ENCODE data around the gene GMIP.
"Not testable (repeated sequence)": the region's sequence is repeated elsewhere in the genome, so short reads cannot be mapped to it uniquely, and the experiment has no call there.

GMIP gene

DNA sequence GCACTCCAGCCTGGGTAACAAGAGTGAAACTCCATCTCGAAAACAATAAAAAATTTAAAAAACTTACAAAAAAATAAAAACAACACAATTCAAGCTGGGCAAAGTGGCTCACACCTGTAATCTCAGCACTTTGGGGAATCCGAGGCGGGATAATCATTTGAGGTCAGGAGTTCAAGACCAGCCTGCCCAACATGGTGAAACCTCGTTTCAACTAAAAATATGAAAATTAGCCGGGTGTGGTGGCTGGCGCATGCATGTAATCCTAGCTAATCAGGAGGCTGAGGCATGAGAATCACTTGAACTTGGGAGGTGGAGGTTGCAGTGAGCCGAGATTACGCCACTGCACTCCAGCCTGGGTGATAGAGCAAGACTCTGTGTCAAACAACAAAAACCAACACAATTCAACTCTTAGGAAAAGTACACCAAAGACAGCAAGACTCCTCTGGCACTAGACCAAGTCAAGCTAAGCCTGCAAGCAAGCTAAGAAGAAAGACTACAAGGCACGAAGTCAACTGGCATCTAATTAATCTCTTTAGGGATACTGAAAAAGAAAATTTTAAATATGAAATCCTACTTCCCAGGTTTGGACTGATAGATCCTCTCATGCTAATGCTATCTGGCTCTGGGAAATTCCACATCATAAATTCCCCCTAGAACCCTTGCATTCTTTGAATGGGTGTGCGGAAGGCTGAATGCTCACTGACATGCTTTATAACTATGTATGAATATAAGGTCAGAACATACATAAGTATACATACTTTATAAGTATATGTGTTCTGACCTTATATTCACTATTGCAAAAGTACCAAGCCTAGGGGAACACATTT lies 32.9 kb downstream of the GMIP start:
- DNase-seq (ENCODE audit: low read depth in 2 of 2) = no peak

DNA sequence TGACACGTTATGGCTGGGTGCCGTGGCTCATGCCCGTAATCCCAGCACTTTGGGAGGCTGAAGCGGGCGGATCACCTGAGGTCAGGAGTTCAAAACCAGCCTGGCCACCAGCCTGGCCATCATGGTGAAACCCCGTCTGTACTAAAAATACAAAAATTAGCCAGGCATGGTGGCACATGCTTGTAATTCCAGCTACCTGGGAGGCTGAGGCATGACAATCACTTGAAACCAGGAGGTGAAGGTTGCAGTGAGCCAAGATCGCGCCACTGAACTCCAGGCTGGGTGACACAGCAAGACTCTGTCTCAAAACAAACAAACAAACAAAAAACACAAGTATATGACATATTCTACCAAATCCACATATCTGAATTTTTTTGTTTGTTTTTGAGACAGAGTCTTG lies 36.8 kb downstream of the GMIP start:
- DNase-seq (ENCODE audit: low read depth in 2 of 2) = not testable (repeated sequence)

DNA sequence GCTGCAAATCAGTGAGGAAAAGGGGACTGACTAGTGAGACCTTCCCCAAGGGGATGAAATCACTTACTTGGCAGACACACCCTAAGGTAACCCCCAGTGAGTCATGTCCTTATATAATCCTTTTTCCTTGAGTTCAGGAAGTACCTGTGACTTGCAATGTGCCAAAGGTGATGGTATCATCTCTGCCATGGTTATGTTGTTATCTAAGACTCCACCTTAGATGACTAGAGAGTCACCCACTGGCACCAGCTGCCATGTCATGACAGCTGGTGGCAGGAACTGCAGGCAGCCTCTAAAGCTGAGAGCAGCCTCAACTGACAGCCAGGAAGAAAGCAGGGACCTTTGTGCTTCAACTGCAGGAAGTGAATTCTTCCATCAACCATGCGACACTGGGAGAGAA lies 37.4 kb downstream of the GMIP start:
- no peak for DNase-seq (ENCODE audit: low read depth in 2 of 2)

DNA sequence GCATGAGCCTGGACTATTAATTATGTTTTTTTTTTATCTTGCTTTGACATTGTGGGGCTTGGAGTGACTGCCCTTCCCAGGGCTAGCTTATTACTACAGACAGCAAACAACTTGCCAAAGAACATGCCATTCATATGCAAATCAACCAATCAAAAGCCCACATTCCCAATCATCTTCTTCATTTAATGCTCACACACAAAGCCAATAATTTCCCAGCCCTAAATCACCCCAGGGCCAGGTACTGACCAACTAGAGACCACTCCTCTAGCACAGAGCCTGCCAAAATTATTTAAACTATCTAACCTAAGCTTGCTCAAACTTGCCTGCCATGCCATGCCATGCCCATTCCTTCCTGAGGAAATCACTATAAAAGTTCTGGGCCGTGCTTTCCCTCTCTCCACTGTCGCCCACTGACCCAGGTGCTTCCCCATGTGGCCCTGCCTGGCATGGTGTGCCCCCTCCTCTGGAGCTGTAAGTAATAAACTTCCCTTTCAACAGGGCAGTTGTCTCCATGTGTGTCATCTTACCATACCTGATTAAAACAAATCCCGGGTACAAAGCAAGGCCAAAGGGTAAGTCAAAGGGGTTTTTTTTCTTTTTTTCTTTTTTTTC lies 40.6 kb downstream of the GMIP start:
- no peak for DNase-seq (ENCODE audit: low read depth in 2 of 2)

DNA sequence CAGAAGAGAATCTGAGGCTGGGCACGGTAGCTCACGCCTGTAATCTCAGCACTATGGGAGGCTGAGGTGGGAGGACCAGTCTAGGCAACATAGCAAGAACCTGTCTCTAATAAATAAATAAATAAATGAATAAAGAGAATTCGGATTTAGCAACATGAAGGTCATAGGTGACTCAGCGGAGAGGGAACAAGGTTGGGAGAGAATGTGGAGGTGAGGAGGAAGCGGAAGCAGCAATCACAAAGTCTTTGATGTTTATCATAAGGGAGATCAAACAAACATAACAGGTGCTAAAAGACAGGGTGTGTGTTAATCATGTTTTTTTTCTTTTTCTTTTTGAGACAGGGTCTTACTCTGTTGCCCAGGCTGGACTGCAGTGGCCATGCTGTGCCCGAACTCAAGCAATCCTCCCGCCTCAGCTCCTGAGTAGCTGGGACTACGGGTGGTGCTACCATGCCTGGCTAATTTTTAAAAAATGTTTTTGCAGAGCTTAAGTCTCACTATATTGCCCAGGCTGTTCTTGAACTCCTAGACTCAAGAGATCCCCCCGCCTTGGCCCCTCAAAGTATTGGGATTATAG lies 41.2 kb downstream of the GMIP start:
- DNase-seq (ENCODE audit: low read depth in 2 of 2) = no peak

DNA sequence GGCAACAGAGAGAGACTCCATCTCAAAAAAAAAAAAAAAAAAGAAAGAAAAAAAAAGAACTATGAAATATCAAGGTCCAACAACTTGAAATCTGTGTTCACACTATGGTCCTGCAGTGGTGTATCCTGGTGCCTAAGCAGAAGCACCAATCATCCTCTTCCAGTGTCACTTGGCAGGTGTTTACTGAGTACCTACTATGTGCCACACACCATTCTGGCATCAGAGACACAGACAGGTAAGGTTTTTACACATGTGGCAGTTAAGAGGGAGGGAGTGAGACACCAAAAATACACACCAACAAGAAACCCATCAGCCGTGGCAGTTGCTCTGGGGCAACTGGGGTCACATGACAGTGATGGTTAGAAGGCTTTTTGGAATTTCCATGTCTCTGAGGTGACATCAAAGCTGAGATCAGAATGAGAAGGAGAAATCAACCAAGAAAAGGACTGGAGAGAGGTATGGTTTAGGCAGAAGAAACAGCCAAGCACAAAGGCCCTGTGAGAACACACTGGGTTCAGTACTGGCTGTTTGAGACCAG lies 42.6 kb downstream of the GMIP start:
- DNase-seq (ENCODE audit: low read depth in 2 of 2) = no peak

DNA sequence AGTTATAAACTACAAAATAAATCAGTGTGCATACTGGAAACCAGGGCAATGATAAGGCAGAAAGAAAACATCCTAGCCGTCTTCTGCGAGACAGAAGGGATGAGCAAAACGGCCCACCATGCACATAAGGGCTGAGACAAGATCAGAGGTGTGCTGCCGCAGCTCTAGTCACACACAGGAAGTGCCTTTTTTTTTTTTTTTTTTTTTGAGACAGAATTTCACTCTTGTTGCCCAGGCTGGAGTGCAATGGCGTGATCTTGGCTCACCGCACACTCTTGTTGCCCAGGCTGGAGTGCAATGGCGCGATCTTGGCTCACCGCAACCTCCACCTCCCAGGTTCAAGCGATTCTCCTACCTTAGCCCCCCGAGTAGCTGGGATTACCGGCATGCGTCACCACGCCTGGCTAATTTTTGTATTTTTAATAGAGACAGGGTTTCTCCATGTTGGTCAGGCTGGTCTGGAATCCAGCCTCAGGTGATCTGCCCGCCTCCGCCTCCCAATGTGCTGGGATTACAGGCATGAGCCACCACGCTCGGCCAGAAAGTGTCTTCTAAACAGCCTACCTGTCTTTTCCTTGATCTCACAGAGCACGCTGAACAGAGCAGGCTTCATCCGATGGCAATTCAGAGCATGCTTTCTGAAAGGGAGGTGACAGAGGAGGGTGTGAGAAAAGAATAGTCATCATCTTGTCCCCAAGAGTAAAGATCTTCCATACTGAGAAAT lies 44.6 kb downstream of the GMIP start:
- DNase-seq (ENCODE audit: low read depth in 2 of 2) = not testable (repeated sequence)

DNA sequence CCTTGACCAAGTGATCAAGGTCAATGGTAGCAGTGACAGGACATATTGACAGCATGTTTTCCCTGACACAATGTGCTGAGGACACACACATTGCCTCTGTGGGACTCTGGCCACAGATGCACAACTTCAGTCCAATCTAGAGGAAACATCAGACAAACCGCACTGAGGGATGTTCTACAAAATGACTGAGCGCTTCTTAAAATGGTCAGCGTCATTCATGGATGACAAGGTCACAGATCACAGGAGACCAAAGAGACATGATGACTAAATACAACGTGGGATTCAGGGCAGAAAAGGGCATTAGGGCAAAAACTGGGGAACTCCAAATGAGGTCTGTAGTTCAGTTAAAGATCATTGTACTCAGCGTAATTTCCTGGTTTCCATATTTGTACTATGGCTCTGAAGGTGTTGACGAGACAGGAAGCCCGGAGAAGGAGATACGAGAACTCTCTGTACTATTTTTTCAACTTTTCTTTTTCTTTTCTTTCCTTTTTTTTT lies 45.6 kb downstream of the GMIP start:
- no peak for DNase-seq (ENCODE audit: low read depth in 2 of 2)

DNA sequence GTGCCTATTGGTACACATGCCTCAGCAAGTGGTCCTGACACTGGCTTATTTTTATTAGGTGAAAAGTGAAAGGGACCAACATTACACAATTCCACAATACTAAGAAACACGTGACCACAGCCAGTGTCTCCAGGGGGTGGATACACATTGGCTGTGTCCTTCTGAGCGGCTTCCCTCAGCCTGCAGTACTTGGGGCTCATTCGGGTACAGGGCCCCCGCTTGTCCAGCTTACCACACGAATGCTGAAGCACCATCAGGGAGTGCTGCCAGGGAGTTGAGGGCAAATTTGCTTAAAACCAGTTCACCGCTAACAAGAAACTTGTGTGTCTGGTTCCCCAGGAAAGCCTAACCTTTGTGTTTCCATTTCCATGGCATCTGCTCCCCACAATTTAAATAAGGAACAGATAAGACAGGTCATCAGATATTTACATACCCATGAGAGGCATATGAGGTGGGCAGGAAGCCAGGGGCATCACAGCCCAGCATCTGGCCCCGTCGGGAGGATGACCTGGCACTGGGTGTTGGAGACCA lies 48.2 kb downstream of the GMIP start:
- no peak for DNase-seq (ENCODE audit: low read depth in 2 of 2)

DNA sequence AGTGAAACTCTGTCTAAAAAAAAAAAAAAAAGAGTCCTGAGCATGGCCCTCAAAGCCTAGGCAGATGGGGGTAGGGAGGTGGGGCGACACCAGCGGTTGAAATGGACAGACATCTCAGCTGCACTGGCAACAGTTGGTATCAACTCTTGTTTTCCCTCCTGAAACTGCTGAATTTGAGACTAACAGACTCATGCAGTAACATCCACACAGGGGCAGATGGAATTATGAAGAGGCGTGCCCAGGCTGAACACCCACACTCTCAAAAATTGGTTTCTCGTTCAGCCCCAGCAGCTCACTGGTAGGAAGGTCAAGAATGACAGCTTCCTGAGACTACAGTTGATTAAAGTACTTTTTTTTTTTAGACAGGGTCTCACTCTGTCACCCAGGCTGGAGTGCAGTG lies 49.1 kb downstream of the GMIP start:
- DNase-seq (ENCODE audit: low read depth in 2 of 2) = no peak

DNA sequence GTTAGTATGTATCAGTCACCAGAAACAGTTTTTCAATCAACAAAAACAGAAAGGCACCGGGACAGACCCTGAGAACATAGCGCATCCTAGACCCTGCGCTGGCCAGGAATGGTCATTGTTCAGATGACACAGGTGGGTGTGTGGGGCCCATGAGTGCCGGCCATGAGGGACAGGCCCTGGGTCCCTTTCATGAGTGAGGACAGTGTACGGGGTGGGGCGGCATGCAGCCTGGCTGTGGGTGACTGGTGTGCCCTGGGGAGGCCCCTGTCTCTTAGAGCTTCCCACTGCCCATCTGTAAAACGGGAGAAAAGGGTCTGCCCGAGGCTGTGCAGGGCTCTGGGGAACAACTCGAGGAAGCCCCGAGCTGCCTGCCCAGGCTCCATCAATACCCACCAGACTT lies 50.8 kb downstream of the GMIP start:
- no peak for DNase-seq (ENCODE audit: low read depth in 2 of 2)

DNA sequence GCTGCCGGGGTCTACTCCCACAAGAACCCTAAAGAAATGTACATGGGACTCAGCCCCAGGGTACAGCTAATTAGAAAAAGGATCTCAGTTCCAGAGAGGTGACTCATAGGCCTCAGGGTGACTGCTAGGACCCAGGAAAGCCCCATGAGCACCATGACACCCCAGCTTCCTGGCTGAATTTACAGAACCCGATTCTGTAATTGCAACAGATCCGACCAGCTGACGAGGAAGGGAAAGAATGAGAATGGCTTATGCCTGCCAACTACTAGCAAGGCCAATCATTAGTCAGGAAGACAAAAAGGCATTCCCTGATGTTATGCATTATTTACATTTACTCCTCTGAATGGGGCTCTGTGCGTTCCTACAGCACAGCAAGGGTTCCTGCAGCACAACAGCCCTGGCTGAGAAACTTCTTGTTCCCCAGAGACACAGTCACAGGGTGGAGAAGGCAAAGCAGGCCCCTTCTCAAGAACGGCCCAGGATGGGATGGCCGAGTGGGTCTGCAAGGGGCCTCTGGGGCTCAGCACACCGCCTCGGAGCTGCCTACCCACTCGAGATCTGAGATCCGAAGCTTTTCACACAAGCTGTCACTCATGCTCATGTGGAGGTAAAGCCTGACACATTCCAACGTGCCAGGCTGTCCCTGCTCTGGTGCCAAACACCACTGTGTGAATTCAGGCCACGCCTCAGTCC lies 52.2 kb downstream of the GMIP start:
- peak in 1 of 2 donors; percentile 25 for DNase-seq (ENCODE audit: low read depth in 2 of 2)

DNA sequence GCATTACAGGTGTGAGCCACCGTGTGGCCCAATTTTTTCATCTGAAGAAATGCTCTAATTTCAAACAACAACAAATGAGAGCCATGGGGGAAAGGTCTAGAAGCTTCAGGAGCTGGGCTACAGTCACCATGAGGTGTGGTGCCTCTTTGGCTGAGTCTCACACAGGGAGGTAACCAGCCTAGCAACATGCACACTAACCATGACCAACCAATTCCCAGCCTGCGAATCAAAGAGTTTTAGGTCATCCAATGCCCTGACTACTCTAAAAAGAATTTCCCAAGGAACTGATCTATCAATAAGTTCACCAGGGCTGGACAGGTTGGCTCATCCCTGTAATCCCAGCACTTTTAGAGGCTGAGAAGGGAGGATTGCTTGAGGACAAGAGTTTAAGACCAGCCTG lies 54.9 kb downstream of the GMIP start:
- DNase-seq (ENCODE audit: low read depth in 2 of 2) = no peak

DNA sequence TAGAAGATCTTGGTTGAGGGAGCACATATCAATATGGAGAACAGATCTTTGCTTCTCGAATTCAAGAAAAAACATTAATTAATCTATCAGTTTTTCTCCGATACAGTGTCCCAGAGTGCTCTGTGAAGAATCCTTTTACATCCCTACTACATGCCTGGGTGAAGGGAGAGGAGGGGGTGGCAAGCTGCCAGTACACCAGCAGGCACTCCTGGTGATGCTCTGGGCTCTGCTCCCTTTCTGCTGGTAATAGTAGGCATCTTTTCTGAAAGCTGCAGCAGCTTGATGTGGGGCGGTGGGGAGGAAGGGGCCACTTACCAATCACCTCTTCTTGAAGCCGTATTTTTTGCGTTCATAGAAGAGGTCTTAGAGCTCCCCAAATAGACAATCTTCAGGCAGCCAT lies 55.7 kb downstream of the GMIP start:
- no peak for DNase-seq (ENCODE audit: low read depth in 2 of 2)

DNA sequence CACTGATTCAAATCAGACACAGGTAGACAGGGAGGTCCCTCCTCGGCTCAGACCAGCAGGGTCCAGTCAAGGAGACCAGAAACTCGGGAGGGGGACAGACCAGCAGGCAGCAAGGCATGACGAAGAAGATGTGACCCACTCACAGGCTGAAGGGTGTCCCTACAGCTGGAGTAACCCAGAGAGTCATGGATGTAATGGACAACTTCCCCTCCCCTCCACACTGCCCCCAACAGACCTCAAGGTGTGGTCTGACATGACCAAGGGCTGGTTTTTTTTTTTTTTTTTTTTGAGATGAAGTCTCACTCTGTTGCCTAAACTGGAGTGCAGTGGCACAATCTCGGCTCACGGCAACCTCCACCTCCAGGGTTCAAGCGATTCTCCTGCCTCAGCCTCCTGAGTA lies 59.1 kb downstream of the GMIP start:
- no peak for DNase-seq (ENCODE audit: low read depth in 2 of 2)

DNA sequence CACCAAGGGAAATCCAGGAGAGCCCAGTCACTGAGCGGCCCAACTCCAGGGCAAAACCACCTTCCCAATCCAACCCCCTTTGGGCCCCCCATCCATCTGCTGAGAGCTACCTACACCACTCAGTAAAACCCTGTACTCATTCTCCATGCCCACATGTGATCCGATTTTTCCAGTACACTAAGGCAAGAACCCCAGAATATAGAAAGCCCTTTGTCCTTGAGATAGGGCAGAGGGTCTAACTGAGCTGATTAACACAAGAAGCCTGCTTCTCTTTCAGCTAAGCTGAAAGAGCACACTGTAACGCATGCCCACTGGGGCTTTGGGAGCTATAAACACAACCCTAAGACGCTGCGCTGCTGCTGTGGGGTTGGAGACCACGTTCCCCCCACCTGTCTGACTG lies 61.0 kb downstream of the GMIP start:
- no peak for DNase-seq (ENCODE audit: low read depth in 2 of 2)

DNA sequence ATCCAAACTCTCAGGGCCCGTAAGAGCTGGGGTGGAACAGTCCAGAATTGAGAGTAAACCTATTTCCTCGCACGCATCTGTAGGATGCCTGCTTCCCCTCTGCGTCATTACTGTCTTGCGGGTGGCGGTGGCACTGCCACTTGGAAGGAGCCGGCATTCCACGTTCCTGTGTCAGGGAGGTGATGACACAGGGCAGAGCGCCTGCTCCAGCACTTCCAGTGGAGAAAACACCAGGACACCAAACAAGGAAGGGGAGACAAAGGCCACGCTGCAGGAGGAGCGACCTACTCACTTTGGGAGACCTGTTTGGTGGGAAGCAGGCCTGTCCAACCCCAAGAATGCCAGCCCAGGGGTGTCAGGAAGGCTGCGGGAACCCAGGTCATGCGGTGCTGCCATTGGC lies 62.1 kb downstream of the GMIP start:
- DNase-seq (ENCODE audit: low read depth in 2 of 2) = no peak

DNA sequence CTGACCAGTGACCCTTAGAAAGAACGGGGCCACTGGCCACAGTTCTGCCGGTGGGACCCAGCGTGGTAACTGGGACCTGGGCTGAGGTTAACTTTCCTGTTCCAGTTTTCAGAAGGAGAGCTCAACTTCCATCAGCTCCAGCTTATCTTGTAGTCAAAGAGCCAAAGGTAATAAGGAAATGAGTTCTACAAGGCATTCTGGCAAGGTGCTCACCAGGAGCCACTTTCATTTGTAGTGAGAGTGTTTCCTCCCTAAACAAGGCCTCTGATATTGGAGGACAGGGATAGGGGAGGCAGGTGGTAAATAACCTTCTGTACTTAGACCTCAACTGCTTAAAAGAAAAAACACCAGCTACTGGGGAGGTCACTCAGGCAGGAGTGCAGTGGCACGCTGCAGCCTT lies 63.0 kb downstream of the GMIP start:
- DNase-seq (ENCODE audit: low read depth in 2 of 2) = no peak

DNA sequence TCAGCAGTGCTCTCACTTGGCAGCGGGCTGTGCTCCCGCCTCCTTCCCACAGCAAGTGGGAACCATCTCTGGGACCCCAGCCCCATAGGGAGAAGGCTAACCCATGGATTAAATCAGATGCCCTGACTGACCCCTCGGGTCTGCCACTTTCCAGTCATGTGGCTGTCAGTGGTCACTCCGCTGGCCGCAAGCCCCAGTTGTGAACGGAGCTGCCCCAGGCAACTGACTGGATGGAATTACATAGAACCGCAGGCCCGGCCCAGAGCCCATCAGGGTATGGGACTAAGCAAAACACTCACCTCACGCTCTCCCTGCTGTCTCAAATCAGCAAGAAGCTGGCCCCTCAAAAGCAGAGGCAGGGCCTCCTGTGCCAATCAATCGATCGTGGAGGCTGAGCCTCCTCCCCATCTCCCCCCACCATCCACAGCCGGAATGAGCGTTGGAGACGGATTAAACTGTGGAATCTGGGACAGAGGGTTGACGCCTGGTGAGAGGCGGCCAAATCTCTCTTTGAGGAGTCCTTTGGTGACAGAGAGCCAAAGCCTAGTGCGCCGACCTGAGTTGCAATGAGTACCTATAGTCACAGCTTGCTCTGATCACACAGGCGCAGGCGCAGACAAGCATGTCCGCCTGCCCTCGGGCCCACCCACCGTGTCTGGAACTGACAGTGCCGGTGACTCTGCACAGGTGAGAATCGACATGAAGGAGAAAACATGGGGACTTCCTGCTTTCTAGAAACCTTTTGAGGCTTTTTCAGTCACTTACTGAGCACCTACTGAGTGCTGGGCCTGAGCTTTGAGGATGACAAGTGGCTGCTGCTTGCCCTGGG lies 63.7 kb downstream of the GMIP start:
- no peak for DNase-seq (ENCODE audit: low read depth in 2 of 2)
